ENCODE measurements around the gene HOXB3. TPM values are rescaled to one million over a fixed set of nuclear protein-coding genes. Genes with fewer than 3 reads are reported as not detected.

HOXB3 gene
- polyA plus RNA-seq, 1 donor (not counting 4 experiments of a cell fraction or from before 2014, with no cell fraction given): 1.1 TPM

GRCh38 chr17:48637323-48638260 is 47.6 kb upstream of the HOXB3 start:
- H3K9ac ChIP-seq (ENCODE audit: control insufficient read depth, extremely low read depth, insufficient read depth, low read length): no peak overlapping the region
- no peaks in the 10 kb centered on the region for H3K9me3 ChIP-seq (ENCODE audit: control insufficient read depth, low read depth, low read length)
- dilution Hi-C loops (cut with MboI; ENCODE audit: extremely low pct_ligation_motif_present, low sequenced_read_pairs): no loop called here
- H3K4me3 ChIP-seq (ENCODE audit: control insufficient read depth in 2 of 3, extremely low read depth in 1 of 3, insufficient read depth in 2 of 3, low read depth in 1 of 3, low read length in 3 of 3): no peak overlapping the region
- H3K27ac ChIP-seq (ENCODE audit: control insufficient read depth, insufficient read depth, low read length): no peak overlapping the region
- DNase-seq (ENCODE audit: low read depth, low spot score) (peak; percentile 23), FAIRE-seq (no peak)
- peaks cover 6% of the 10 kb centered on the region for H4K20me1 ChIP-seq (ENCODE audit: control insufficient read depth, extremely low read depth, insufficient read depth, low read length)
- no peak overlapping the region for H2AFZ ChIP-seq (ENCODE audit: control insufficient read depth, low read length)
- peaks cover 100% of the 10 kb centered on the region for H3K27me3 ChIP-seq (ENCODE audit: control insufficient read depth, extremely low read depth, insufficient read depth, low read length)
- TF ChIP-seq CTCF (optimal IDR thresholded peaks at IDR 0.05 in 1 of 3, IDR thresholded peaks at IDR 0.05 in 1 of 3, conservative IDR thresholded peaks at IDR 0.05 in 1 of 3; ENCODE audit: extremely low read depth in 1 of 3, insufficient read depth in 2 of 3, low read length in 3 of 3) (no peak), EZH2 (IDR thresholded peaks at IDR 0.05; ENCODE audit: low read length) (peak; percentile 25)
- H3K4me1 ChIP-seq (ENCODE audit: control insufficient read depth, extremely low read depth, insufficient read depth, low read length): no peaks in the 10 kb centered on the region
- H3K79me2 ChIP-seq (ENCODE audit: control insufficient read depth, insufficient read depth, low read length): no peaks in the 10 kb centered on the region
- no peaks in the 10 kb centered on the region for H3K9me1 ChIP-seq (ENCODE audit: control insufficient read depth, extremely low read depth, insufficient read depth, low read length)
- no peaks in the 10 kb centered on the region for H3K36me3 ChIP-seq (ENCODE audit: control insufficient read depth in 2 of 2, extremely low read depth in 1 of 2, insufficient read depth in 2 of 2, low read length in 2 of 2)
- H3K4me2 ChIP-seq (ENCODE audit: control insufficient read depth, extremely low read depth, insufficient read depth, low read depth, low read length): peak overlapping the region; percentile 6

- Histone ChIP-seq H3K27me3 (ENCODE audit: control insufficient read depth, extremely low read depth, insufficient read depth, low read length) (peaks cover 100% of the 10 kb centered on the region), H3K9ac (ENCODE audit: control insufficient read depth, extremely low read depth, insufficient read depth, low read length) (no peak overlapping the region), H3K79me2 (ENCODE audit: control insufficient read depth, insufficient read depth, low read length) (no peaks in the 10 kb centered on the region), H4K20me1 (ENCODE audit: control insufficient read depth, extremely low read depth, insufficient read depth, low read length) (peaks cover 7% of the 10 kb centered on the region), H3K4me1 (ENCODE audit: control insufficient read depth, extremely low read depth, insufficient read depth, low read length) (no peaks in the 10 kb centered on the region), H3K4me2 (ENCODE audit: control insufficient read depth, extremely low read depth, insufficient read depth, low read depth, low read length) (no peak overlapping the region), H3K9me3 (ENCODE audit: control insufficient read depth, low read depth, low read length) (no peaks in the 10 kb centered on the region), H2AFZ (ENCODE audit: control insufficient read depth, low read length) (no peak overlapping the region), H3K27ac (ENCODE audit: control insufficient read depth, insufficient read depth, low read length) (no peak overlapping the region), H3K36me3 (ENCODE audit: control insufficient read depth in 2 of 2, extremely low read depth in 1 of 2, insufficient read depth in 2 of 2, low read length in 2 of 2) (no peaks in the 10 kb centered on the region), H3K9me1 (ENCODE audit: control insufficient read depth, extremely low read depth, insufficient read depth, low read length) (no peaks in the 10 kb centered on the region), H3K4me3 (ENCODE audit: control insufficient read depth in 2 of 3, extremely low read depth in 1 of 3, insufficient read depth in 2 of 3, low read depth in 1 of 3, low read length in 3 of 3) (no peak overlapping the region)
- peak; percentile 52 to 87 (median 70) for TF ChIP-seq CTCF (optimal IDR thresholded peaks at IDR 0.05 in 1 of 3, IDR thresholded peaks at IDR 0.05 in 1 of 3, conservative IDR thresholded peaks at IDR 0.05 in 1 of 3; ENCODE audit: extremely low read depth in 1 of 3, insufficient read depth in 2 of 3, low read length in 3 of 3)
- peak; percentile 62 for TF ChIP-seq EZH2 (IDR thresholded peaks at IDR 0.05; ENCODE audit: low read length)
- dilution Hi-C loops (cut with MboI; ENCODE audit: extremely low pct_ligation_motif_present, low sequenced_read_pairs): no loop called here
- DNase-seq (ENCODE audit: low read depth, low spot score) (no peak), FAIRE-seq (no peak)
These were observed 46.4 kb upstream of the HOXB3 start for GRCh38 chr17:48636177-48637018.
